Measurements from ENCODE around the gene POLR2E.

DNA sequence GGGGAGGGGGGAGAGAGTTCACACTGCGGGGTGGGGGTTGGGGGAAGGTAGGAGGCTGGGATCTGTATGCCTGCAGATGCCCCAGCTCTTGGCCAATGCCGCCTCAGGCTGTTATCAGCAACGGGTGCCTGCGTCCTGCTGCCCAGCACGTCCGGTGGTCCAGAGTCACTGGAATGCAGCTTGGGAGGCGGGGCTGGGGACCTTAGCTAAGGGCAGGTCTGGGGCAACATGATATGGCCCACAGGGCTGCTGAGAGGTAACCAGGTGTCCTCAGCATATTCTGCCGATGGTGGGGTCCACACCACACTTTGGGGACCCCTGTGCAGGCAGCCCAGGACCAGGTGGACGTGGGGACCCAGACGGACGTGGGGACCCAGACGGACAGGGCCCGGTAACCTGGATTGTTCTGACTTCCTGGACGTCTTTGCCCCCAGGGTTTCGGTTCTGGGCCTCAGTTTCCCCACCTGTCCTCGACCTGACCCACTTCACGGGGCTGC is 28.9 kb downstream of the POLR2E start:
- TF ChIP-seq PAWR (CRISPR knock-in tag; IDR thresholded peaks at IDR 0.05; ENCODE audit: borderline replicate concordance) = no peak
- TF ChIP-seq POGK (CRISPR knock-in tag; conservative IDR thresholded peaks at IDR 0.05) = no peak
